ENCODE results near the gene PPP1R13B. TPM values are rescaled to one million over a fixed set of nuclear protein-coding genes. Genes with fewer than 3 reads are reported as not detected.
A peak's percentile ranks its signal among the peaks of the same experiment; 100 is the strongest.

PPP1R13B gene
- total and polyA plus RNA-seq, 7 experiments from 2014 or later, result 3.3 to 26.8 (median 16.9) TPM

DNA sequence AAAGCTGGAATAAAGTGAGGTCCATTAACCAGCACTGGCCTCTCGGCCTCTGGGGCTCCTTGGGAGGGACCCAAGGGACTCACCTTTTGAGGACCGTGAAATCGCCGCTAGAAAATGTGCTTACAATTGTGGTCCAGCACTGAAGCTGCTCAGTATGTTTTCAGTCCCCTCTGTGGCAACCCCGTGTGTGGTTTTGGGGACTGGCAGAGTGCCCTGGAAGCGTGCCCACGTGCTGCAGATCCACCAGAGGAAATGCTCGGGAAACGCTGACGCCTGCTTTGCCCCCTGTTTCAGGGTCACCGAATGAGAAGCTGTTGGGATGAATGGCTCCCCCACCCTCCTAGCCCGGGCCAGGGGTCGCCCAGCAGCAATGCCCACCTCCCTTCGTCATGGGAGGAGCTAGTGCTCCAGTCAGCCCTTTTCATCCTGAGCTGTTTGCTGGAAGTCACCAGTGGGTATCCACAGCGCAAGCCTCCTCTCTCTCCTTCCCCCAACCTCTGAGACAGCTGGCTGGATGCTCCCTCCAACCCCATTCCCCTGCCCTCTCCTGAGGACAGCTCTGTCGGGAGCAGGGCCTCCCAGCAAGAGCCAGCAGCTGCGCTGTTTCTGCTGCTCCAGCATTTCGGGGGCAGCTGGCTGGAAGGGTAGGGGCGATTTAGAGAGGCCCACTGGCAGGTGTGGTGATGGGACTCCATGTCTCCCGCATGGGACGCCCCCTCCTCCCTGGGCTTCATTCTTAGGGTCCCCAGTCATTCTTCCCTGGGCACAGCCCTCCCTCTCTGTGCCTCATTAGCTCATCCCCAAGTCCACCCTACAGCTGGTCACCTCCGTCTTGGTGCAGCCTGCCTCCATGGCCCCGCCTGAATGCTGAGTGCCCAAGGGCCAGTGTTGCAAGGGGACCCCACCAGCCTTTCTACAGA is 33.2 kb upstream of the PPP1R13B start:
- intact Hi-C loops (cut with micrococcal nuclease), result no loop called here

DNA sequence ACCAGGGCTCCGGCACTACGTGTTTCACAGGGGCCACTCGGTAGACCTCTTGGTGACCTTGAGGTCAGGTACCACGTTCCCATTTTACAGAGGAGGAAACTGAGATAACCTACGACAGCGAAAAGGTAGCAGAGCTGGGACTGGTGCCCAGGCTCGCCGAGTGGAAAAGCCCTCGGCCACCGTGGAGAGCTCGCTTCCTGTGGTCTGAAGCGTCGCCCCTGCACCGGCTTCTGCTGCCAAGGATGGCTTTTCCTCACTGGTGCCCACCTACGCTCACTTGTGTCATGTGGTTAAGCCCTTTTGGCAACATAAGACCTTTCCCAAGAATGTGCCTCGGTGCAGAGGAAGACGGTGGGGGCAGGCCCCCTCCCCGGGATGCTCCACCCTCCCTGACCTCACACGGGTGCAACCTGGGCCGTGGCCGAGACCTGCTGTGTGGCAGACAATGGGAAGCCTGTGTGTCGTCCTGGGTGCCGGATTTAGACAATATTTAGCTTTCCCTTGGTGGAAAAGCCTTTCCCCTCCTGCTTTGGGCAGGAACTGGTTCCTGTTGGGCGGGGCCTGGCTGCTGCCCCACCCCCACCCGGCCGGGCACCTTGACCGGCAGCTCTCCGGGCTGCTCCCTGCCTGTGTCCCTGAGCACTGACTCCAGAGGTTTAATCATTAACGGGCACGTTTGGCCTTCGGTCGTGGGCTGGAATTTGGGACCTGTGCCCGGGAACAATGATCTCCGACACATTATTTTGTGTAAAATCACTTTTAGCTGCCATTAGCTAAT is 32.4 kb upstream of the PPP1R13B start:
- peaks cover 0 to 1% (median 0%) of the 10 kb centered on the region in 5 donors for H3K36me3 Mint-ChIP-seq
- POLR2A ChIA-PET, result no interaction called here
- H3K27me3 Mint-ChIP-seq, result peaks cover 0 to 6% (median 0%) of the 10 kb centered on the region in 5 donors
- DNase-seq, result no peak
- H3K27ac Mint-ChIP-seq, result peak overlapping the region in 3 of 9 donors; percentile 11 to 59 (median 28)
- peaks cover 0 to 4% (median 0%) of the 10 kb centered on the region in 11 donors for H3K9me3 Mint-ChIP-seq
- intact Hi-C loops (cut with micrococcal nuclease), result no loop called here
- CTCF ChIA-PET, result interaction anchor here (1.3 to 1.6 kb wide), 4 partner anchors 9 to 71 kb away, joined by 3 to 4 read pairs (median 4); no protein-coding TSS in a partner anchor
- Histone ChIP-seq H3K4me1 (ENCODE audit: control insufficient read depth in 2 of 2, insufficient read depth in 2 of 2, low read length in 2 of 2) (peaks cover 0 to 15% of the 10 kb centered on the region in 2 donors), H3K27ac (ENCODE audit: low read depth, low read length) (no peak overlapping the region), H3K36me3 (ENCODE audit: control insufficient read depth in 2 of 3, insufficient read depth in 3 of 3, low read length in 3 of 3) (no peaks in the 10 kb centered on the region), H3K27me3 (ENCODE audit: control insufficient read depth in 2 of 2, insufficient read depth in 2 of 2, low read length in 2 of 2) (no peaks in the 10 kb centered on the region), H3K9me3 (ENCODE audit: control insufficient read depth in 2 of 3, low read length in 3 of 3) (no peaks in the 10 kb centered on the region), H3K4me3 (ENCODE audit: low read length) (peak overlapping the region; percentile 25)
- H3K4me1 Mint-ChIP-seq, result peaks cover 11 to 32% (median 16%) of the 10 kb centered on the region in 7 donors
- H3K4me3 Mint-ChIP-seq, result peak overlapping the region; percentile 53 to 83 (median 78)
- ATAC-seq, result no peak

More for the DNA sequence above, 33.2 kb upstream of the PPP1R13B start:
- Mint-ChIP-seq H3K36me3 (no peaks in the 10 kb centered on the region), H3K27ac (peak overlapping the region in 3 of 9 donors; percentile 11 to 59 (median 28)), H3K27me3 (peaks cover 0 to 6% (median 0%) of the 10 kb centered on the region in 5 donors), H3K9me3 (no peaks in the 10 kb centered on the region), H3K4me3 (peak overlapping the region; percentile 42 to 83 (median 78)), H3K4me1 (peaks cover 7 to 28% (median 13%) of the 10 kb centered on the region in 7 donors)
- peak; percentile 58 for ATAC-seq
- no peaks in the 10 kb centered on the region for H3K36me3 ChIP-seq (ENCODE audit: control insufficient read depth in 2 of 3, insufficient read depth in 3 of 3, low read length in 3 of 3)
- H3K4me1 ChIP-seq (ENCODE audit: control insufficient read depth in 2 of 2, insufficient read depth in 2 of 2, low read length in 2 of 2), result peaks cover 0 to 15% of the 10 kb centered on the region in 2 donors
- H3K9me3 ChIP-seq (ENCODE audit: control insufficient read depth in 2 of 3, low read length in 3 of 3), result no peaks in the 10 kb centered on the region
- H3K27me3 ChIP-seq (ENCODE audit: control insufficient read depth in 2 of 2, insufficient read depth in 2 of 2, low read length in 2 of 2), result no peaks in the 10 kb centered on the region
- POLR2A ChIA-PET, result interaction anchor here (0.8 to 1.4 kb wide), 2 partner anchors 8 to 20 kb away, joined by 3 read pairs; no protein-coding TSS in a partner anchor
- H3K4me3 ChIP-seq (ENCODE audit: low read length), result peak overlapping the region; percentile 25
- CTCF ChIA-PET, result interaction anchor here (1.1 to 1.6 kb wide), 4 partner anchors 24 to 72 kb away, joined by 3 to 4 read pairs (median 4); no protein-coding TSS in a partner anchor
- DNase-seq, result peak in 6 of 9 donors; percentile 20 to 50 (median 42)
- no peak overlapping the region for H3K27ac ChIP-seq (ENCODE audit: low read depth, low read length)

DNA sequence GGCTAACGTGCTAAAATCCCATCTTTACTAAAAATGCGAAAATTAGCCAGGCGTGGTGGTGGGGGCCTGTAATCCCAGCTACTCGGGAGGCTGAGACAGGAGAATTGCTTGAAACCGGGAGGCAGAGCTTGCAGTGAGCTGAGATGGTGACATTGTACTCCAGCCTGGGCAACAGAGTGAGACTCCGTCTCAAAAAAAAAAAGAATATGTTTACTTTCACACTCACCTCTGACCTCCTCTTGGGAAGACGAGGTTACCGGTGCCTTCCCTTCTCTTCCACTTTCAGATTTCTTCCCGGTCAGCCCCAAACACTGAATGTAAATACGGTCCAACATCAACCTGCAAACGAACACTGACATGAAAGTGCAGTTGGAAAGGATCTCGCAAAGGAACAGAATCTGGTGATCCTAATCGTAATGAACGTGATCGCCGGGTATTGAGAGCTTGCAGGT is 31.8 kb upstream of the PPP1R13B start:
- ChIA-PET CTCF (interaction anchor here (1.3 kb wide), 1 partner anchor 8 kb away, joined by 3 read pairs; no protein-coding TSS in a partner anchor), POLR2A (no interaction called here)
- H3K27me3 Mint-ChIP-seq, result peaks cover 0 to 6% (median 0%) of the 10 kb centered on the region in 5 donors
- ATAC-seq (no peak), DNase-seq (no peak)
- peaks cover 0 to 2% (median 0%) of the 10 kb centered on the region in 5 donors for H3K36me3 Mint-ChIP-seq
- Histone ChIP-seq H3K27me3 (ENCODE audit: control insufficient read depth in 2 of 2, insufficient read depth in 2 of 2, low read length in 2 of 2) (no peaks in the 10 kb centered on the region), H3K4me1 (ENCODE audit: control insufficient read depth in 2 of 2, insufficient read depth in 2 of 2, low read length in 2 of 2) (peaks cover 0 to 15% of the 10 kb centered on the region in 2 donors), H3K27ac (ENCODE audit: low read depth, low read length) (no peak overlapping the region), H3K36me3 (ENCODE audit: control insufficient read depth in 2 of 3, insufficient read depth in 3 of 3, low read length in 3 of 3) (no peaks in the 10 kb centered on the region), H3K9me3 (ENCODE audit: control insufficient read depth in 2 of 3, low read length in 3 of 3) (no peaks in the 10 kb centered on the region), H3K4me3 (ENCODE audit: low read length) (no peak overlapping the region)
- peak overlapping the region in 1 of 9 donors; percentile 11 for H3K27ac Mint-ChIP-seq
- peaks cover 16 to 34% (median 18%) of the 10 kb centered on the region in 7 donors for H3K4me1 Mint-ChIP-seq
- intact Hi-C loops (cut with micrococcal nuclease), result no loop called here
- peaks cover 0 to 5% (median 0%) of the 10 kb centered on the region in 11 donors for H3K9me3 Mint-ChIP-seq
- peak overlapping the region in 9 of 10 donors; percentile 14 to 83 (median 79) for H3K4me3 Mint-ChIP-seq

DNA sequence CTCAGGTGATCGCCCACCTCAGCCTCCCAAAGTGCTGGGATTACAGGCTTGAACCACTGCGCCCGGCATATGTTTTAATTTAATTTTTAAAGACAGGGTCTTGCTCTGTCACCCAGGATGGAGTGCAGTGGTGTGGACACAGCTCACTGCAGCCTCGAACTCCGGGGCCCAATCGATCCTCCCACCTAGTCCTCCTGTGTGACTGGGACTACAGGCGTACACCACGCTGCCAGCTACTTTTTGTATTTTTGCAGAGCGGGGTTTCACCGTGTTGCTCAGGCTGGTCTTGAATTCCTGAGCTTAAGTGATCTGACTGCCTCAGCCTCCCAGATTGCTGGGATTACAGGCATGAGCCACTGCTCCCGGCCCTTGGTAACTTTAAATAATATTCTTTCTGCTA is 30.8 kb upstream of the PPP1R13B start:
- H3K4me1 ChIP-seq (ENCODE audit: control insufficient read depth in 2 of 2, insufficient read depth in 2 of 2, low read length in 2 of 2), result peaks cover 0 to 15% of the 10 kb centered on the region in 2 donors
- Mint-ChIP-seq H3K36me3 (peaks cover 0 to 2% (median 0%) of the 10 kb centered on the region in 5 donors), H3K4me1 (peaks cover 16 to 34% (median 18%) of the 10 kb centered on the region in 7 donors), H3K27ac (no peak overlapping the region), H3K27me3 (peaks cover 0 to 6% (median 0%) of the 10 kb centered on the region in 5 donors), H3K4me3 (no peak overlapping the region), H3K9me3 (peaks cover 0 to 5% (median 0%) of the 10 kb centered on the region in 11 donors)
- intact Hi-C loops (cut with micrococcal nuclease), result no loop called here
- H3K27ac ChIP-seq (ENCODE audit: low read depth, low read length), result no peak overlapping the region
- DNase-seq (no peak), ATAC-seq (no peak)
- no peaks in the 10 kb centered on the region for H3K9me3 ChIP-seq (ENCODE audit: control insufficient read depth in 2 of 3, low read length in 3 of 3)
- no peak overlapping the region for H3K4me3 ChIP-seq (ENCODE audit: low read length)
- H3K27me3 ChIP-seq (ENCODE audit: control insufficient read depth in 2 of 2, insufficient read depth in 2 of 2, low read length in 2 of 2), result no peaks in the 10 kb centered on the region
- H3K36me3 ChIP-seq (ENCODE audit: control insufficient read depth in 2 of 3, insufficient read depth in 3 of 3, low read length in 3 of 3), result no peaks in the 10 kb centered on the region
- ChIA-PET POLR2A (interaction anchor here (0.6 kb wide), 1 partner anchor 479 kb away, joined by 5 read pairs; no protein-coding TSS in a partner anchor), CTCF (interaction anchor here (0.5 to 0.6 kb wide), 2 partner anchors 44 to 433 kb away, joined by 3 to 4 read pairs; no protein-coding TSS in a partner anchor)

DNA sequence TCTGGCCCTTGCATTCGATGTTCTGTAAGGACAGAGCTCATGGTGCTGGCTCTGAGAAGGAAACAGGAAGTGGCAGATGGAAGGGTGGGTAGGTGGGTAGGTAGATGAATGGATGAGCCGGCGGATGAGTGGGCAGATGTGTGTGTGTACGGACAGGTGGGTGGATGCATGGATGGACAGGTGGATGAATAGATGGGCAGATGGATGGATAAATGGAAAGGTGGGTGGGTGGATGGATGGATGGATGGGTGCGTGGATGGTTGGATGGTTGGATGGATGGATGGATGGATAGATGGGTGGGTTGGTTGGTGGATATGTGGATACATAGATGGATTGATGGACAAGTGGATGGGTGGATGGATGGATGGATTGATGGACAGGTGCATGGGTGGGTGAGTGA is 27.6 kb upstream of the PPP1R13B start:
- H3K27ac ChIP-seq (ENCODE audit: low read depth, low read length), result no peak overlapping the region
- H3K4me1 Mint-ChIP-seq, result peaks cover 14 to 28% (median 21%) of the 10 kb centered on the region in 7 donors
- ChIA-PET POLR2A (no interaction called here), CTCF (no interaction called here)
- no peaks in the 10 kb centered on the region for H3K27me3 Mint-ChIP-seq
- peaks cover 0 to 5% (median 0%) of the 10 kb centered on the region in 11 donors for H3K9me3 Mint-ChIP-seq
- no peak for ATAC-seq
- intact Hi-C loops (cut with micrococcal nuclease), result no loop called here
- H3K36me3 Mint-ChIP-seq, result peaks cover 0 to 2% (median 0%) of the 10 kb centered on the region in 5 donors
- no peak overlapping the region for H3K27ac Mint-ChIP-seq
- H3K4me3 Mint-ChIP-seq, result peak overlapping the region in 1 of 10 donors; percentile 39
- no peaks in the 10 kb centered on the region for H3K36me3 ChIP-seq (ENCODE audit: control insufficient read depth in 2 of 3, insufficient read depth in 3 of 3, low read length in 3 of 3)
- no peaks in the 10 kb centered on the region for H3K9me3 ChIP-seq (ENCODE audit: control insufficient read depth in 2 of 3, low read length in 3 of 3)
- no peak overlapping the region for H3K4me3 ChIP-seq (ENCODE audit: low read length)
- no peak for DNase-seq
- no peaks in the 10 kb centered on the region for H3K27me3 ChIP-seq (ENCODE audit: control insufficient read depth in 2 of 2, insufficient read depth in 2 of 2, low read length in 2 of 2)
- H3K4me1 ChIP-seq (ENCODE audit: control insufficient read depth in 2 of 2, insufficient read depth in 2 of 2, low read length in 2 of 2), result peaks cover 9 to 12% of the 10 kb centered on the region in 2 donors

All from naive thymus-derived CD4-positive, alpha-beta T cell (primary cell).